Stimulated activated CD4-positive, alpha-beta T cell treated with anti-CD3 and anti-CD28 coated beads, Interleukin-1b, Interleukin-23, amount 100 ng/mL, for 24 hours (primary cell): ENCODE measurements around the gene NDUFS1.
"Not testable (repeated sequence)": the region's sequence is repeated elsewhere in the genome, so short reads cannot be mapped to it uniquely, and the experiment has no call there.

Source experiments
- DNase-seq, 4 experiments: peaks; one replicate each; pipeline ENCODE4 v3.0.0-alpha.2; 2020; ENCODE audit warnings: low read depth in 4 of 4, low spot score in 1 of 4

Gene NDUFS1

DNA sequence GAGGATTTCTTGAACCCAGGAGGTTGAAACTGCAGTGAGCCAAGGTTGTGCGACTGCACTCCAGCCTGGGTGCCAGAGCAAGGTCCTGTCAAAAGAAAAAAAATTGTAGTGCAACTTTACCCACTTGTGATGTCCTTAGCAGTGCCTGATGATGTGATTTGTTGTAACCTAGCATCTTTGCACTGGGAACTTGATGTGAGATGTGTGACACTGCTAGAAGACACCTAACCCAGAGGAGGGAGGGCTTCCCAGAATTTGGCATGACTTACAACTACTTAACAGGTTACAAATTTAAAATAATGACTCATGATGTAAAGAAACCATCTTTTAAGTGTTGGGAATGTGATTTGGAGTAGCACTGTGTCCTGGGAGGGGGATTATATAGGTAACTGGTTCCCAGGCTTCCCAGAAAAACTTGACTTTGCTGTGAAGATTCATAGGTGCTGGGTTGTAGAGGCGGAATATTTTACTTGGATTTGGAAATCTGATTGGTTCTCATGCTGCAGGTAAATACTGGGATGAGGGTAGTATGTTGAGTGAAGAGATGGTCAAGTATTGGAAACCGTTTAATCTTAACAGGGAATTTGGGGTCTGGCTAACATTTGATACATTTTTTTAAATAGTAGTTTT, 4.1 kb upstream of the NDUFS1 start:
- DNase-seq: no peak

DNA sequence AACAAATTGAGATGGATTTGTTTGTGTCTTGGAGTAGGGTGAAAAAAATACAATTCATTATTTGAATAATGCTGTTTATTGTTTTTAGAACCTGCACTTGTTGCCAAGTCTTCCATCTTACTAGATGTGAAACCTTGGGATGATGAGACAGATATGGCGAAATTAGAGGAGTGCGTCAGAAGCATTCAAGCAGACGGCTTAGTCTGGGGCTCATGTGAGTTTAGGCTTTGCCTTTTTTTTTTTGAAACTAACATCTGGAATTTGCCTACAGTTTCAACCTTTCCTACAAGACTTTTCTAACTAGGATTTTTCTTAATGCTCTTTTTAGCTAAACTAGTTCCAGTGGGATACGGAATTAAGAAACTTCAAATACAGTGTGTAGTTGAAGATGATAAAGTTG, 3.2 kb upstream of the NDUFS1 start:
- not testable (repeated sequence) for DNase-seq

DNA sequence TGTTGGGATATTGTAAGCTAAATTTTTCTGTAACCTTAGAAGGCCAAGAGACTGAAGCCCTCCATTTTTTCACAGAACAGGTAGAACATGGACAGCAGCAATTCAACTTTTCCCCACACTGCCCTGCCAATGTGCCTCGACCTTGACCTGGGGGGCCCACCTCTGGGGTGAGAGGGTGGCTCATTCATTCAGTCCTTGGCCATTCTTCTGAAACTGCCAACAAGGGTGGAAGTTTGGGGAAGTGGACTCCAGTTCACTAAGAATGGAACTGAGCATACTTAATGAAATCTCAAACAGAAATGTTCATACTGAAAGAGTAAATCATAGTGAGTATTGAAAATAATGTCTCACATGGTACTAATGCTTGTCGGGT, 1.5 kb upstream of the NDUFS1 start:
- DNase-seq: no peak

DNA sequence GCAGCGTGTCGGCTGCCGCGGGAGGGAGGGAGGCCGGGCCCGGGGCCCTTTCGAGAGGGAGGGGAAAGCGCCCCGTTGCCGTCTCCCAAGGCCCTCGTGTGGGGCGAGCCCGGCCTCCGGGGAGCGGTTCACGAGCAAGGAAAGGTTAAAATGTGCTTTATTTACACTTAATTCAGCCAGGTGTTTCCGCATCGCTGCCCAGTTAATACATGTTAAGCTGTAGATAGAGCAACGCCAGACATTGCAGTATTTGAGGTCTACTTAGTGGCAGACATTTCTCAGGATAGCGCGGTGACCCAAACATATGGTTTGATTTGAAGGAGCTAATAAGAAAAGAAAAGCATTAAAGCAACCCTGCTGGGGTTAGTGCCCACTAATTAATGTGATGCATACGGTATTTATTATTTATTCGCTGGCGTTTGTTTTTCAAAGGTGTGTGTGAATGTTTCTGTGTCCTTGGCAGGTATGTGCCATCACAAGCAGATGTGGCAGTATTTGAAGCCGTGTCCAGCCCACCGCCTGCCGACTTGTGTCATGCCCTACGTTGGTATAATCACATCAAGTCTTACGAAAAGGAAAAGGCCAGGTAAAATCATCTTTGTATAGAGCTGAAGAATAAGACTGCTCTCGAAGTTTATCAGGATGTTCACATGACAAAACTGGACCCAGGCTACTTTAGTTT, 1.0 kb upstream of the NDUFS1 start:
- no peak for DNase-seq

GRCh38 chr2:206158563-206159345, 490 bp downstream of the NDUFS1 start:
- no peak for DNase-seq

GRCh38 chr2:206157014-206157413, 2.2 kb downstream of the NDUFS1 start:
- not testable (repeated sequence) for DNase-seq

DNA sequence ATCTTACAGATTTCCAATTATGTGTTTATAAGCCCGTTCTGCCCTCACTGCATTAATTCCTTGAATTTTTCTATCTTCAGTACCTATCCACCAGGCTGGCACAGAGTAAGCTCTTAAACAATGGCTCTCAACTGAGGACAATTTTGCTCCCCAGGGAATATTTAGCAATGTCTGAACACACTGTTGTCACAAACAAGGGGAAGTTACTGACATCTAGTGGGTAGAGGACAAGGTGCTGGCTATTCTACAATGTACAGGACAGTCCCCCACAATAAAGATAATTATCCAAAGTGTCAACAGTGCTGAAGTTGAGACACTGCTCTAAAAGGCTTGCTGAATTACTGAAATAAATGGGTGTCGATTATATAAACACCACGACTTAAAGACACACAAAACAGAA, 5.0 kb downstream of the NDUFS1 start:
- no peak for DNase-seq

DNA sequence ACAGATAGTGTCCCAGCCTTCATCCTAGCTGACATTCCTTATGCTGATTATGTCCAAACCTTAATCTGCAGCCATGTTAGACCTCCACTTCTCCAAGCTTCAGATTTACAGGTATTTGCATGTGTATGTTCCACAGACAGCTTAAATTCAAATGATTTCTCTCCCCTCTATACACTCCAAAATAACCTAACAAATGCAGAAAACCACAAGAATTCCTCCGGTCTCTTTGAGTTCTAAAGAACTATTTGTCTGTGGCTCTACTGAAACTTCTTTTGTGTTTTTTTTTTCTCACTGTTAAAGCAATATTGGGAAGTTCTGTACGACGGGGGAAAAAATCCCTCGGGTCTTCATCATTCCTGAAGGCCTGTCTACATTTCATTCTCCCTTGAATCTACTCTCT, 8.6 kb downstream of the NDUFS1 start:
- DNase-seq: no peak

- DNase-seq: no peak
These were observed 9.1 kb downstream of the NDUFS1 start for GRCh38 chr2:206150168-206150567.

GRCh38 chr2:206149330-206149729, 9.9 kb downstream of the NDUFS1 start:
- DNase-seq: no peak

DNA sequence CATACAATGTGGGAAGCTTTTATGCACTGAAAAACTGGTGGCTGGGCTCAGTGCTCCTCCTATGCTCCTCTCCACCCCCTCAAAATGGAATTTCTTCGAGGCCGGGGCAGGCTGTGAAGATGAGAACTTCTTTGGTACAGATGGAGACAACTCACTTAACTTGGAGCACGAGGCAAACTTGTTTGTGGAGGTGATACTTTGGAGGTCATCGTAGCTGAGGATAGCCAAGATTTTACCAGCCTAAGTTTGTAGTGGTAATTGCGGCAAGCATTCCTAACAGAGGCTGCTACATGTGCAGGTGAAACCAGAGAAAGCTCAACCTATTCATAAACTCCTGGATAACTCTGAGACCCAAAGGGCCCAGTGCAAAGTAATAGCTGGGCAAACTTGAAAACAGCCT, 13.6 kb downstream of the NDUFS1 start:
- no peak for DNase-seq

GRCh38 chr2:206144383-206144782, 14.9 kb downstream of the NDUFS1 start:
- DNase-seq: no peak

GRCh38 chr2:206143451-206143850, 15.8 kb downstream of the NDUFS1 start:
- no peak for DNase-seq

DNA sequence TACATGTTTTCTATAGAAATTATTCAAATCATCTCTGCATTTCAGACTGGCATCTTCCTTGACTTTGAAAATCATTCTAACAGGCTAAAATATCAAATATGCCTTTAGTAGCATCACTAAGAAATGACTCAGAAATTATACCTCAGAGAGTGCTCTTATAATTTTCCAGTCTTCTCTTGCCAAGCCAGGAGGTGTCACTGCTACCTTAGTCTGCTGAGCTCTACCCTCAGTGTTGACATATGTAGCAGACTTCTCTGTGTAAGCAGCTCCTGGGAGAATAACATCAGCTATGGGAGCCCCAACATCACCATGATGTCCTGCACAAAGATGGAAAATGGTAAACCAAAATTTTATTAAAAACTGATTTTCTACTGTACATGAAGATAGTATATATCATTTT, 31.6 kb downstream of the NDUFS1 start:
- no peak for DNase-seq

DNA sequence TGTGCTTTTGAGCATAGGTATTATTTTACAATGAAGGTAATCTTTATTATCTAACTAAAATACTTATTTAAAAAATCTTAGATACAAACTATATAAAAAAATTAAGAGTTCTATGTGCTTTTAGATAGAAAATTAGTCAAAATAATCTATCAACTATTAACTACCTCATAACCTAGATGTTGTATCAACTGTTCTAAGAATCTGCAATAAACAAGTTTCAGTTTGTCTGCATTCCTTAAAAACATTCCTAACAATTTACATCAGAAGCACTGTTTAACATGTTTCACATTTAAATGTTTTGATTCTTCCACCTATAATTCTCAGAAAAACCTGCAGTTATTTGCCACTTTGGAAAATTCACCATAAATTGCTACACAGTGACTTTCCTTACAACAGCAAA, 33.3 kb downstream of the NDUFS1 start:
- DNase-seq: no peak

- DNase-seq: not testable (repeated sequence)
These were observed 36.7 kb downstream of the NDUFS1 start for GRCh38 chr2:206122569-206122968.

DNA sequence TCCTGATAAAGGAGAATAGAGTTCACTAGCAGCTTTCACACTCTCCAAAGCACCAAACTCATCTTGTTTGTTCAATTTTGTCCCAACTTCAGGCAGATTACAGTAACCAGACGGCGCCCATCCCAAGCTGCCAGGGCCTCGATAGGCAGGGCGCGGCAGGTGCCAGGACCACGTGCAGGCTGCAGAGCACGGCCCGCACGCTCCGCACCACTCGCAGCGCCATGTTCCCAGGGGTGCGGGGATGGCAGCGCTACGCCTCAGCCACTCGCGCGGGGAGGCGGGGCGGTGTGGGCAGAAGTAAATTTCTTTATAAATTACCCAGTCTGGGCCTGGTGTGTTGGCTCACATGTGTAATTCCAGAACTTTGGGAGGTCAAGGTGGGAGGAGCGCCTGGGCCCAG, 43.0 kb downstream of the NDUFS1 start:
- no peak for DNase-seq

- no peak for DNase-seq
These were observed 44.1 kb downstream of the NDUFS1 start for GRCh38 chr2:206115026-206115578.

GRCh38 chr2:206112846-206113547, 46.2 kb downstream of the NDUFS1 start:
- DNase-seq: no peak

- DNase-seq: no peak
These were observed 47.1 kb downstream of the NDUFS1 start for GRCh38 chr2:206112108-206112507.

DNA sequence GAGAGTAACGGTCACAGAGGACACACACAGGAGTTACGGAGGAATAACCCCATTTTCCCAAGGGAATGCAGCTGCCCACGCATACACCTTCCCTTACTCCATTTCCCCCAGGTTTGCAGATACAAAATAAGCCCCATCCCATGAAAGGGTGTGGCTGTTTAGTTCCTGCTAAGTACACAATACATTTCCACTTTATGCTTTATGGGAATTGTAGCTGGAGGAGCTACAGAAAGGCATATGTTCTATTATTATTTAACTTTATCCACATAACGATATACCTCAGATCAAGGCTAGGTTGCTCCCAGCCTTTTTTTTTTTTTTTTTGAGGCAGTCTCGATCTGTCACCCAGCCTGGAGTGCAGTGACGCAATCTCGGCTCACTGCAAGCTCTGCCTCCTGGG, 50.5 kb downstream of the NDUFS1 start:
- DNase-seq: no peak
